ENCODE measurements around the gene PHF24.
"Not testable (repeated sequence)": the region's sequence is repeated elsewhere in the genome, so short reads cannot be mapped to it uniquely, and the experiment has no call there.

DNA sequence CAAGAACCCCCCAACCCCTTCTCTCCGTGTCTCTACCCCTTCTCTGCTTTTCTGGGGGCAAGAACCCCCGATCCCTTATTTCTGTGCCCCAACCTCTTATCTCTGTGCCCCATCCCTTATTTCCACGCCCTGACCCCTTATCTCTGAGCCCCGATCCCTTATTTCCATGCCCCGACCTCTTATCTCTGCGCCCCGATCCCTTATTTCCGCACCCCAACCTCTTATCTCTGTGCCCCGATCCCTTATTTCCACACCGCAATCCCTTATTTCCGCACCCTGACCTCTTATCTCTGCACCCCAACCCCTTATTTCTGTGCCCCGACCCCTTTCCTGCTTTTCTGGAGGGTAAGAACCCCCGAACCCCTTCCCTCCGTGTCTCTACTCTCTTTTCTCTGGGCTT lies 46.2 kb downstream of the PHF24 start:
- TF ChIP-seq, protein P1, sequence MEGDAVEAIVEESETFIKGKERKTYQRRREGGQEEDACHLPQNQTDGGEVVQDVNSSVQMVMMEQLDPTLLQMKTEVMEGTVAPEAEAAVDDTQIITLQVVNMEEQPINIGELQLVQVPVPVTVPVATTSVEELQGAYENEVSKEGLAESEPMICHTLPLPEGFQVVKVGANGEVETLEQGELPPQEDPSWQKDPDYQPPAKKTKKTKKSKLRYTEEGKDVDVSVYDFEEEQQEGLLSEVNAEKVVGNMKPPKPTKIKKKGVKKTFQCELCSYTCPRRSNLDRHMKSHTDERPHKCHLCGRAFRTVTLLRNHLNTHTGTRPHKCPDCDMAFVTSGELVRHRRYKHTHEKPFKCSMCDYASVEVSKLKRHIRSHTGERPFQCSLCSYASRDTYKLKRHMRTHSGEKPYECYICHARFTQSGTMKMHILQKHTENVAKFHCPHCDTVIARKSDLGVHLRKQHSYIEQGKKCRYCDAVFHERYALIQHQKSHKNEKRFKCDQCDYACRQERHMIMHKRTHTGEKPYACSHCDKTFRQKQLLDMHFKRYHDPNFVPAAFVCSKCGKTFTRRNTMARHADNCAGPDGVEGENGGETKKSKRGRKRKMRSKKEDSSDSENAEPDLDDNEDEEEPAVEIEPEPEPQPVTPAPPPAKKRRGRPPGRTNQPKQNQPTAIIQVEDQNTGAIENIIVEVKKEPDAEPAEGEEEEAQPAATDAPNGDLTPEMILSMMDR (IDR thresholded peaks at IDR 0.05; ENCODE audit: poor library complexity): not testable (repeated sequence)
- not testable (repeated sequence) for TF ChIP-seq EZH2 (IDR thresholded peaks at IDR 0.05; ENCODE audit: borderline replicate concordance); EZH2phosphoT487 (IDR thresholded peaks at IDR 0.05; ENCODE audit: low read depth, severe bottlenecking, unreplicated experiment)
